ENCODE data around the gene CNPY2.
"Not testable (repeated sequence)": the region's sequence is repeated elsewhere in the genome, so short reads cannot be mapped to it uniquely, and the experiment has no call there.

The CNPY2 gene

DNA sequence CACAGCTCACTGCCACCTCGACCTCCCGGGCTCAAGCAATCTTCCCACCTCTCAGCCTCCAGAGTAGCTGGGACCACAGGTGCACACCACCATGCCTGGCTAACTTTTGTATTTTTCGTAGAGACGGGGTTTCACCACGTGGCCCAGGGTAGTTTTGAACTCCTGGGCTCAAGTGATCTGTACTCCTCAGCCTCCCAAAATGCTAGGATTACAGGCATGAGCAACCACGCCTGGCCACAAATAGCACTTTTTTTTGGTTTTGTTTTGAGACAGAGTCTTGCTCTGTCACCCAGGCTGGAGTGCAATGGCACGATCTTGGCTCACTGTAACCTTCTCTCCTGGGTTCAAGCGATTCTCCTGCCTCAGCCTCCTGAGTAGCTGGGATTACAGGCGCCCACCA, 31.5 kb upstream of the CNPY2 start:
- not testable (repeated sequence) for H3K4me1 ChIP-seq (ENCODE audit: control insufficient read depth, insufficient read depth, low read length); H3K27me3 ChIP-seq (ENCODE audit: control insufficient read depth, insufficient read depth, low read length, poor library complexity, severe bottlenecking); H3K27ac ChIP-seq (ENCODE audit: insufficient read depth, low read depth, low read length, poor library complexity, severe bottlenecking); H3K4me3 ChIP-seq (ENCODE audit: insufficient read depth, low read depth, low read length); H3K9me3 ChIP-seq (ENCODE audit: control insufficient read depth, low read length)
- H3K36me3 ChIP-seq (ENCODE audit: control insufficient read depth, insufficient read depth, low read length), result peaks cover 35% of the 10 kb centered on the region
- WGBS, 2 experiments, result 88 to 93% methylated on average over 8 to 9 of the region's 9 CpGs

GRCh38 chr12:56346675-56347074, 30.9 kb upstream of the CNPY2 start:
- Histone ChIP-seq H3K4me3 (ENCODE audit: insufficient read depth, low read depth, low read length) (no peak overlapping the region), H3K27ac (ENCODE audit: insufficient read depth, low read depth, low read length, poor library complexity, severe bottlenecking) (no peak overlapping the region), H3K27me3 (ENCODE audit: control insufficient read depth, insufficient read depth, low read length, poor library complexity, severe bottlenecking) (no peaks in the 10 kb centered on the region), H3K4me1 (ENCODE audit: control insufficient read depth, insufficient read depth, low read length) (no peaks in the 10 kb centered on the region), H3K9me3 (ENCODE audit: control insufficient read depth, low read length) (no peaks in the 10 kb centered on the region), H3K36me3 (ENCODE audit: control insufficient read depth, insufficient read depth, low read length) (peaks cover 35% of the 10 kb centered on the region)
- WGBS, 2 experiments, result 89 to 93% methylated on average over 7 of the region's 7 CpGs

- Histone ChIP-seq H3K36me3 (ENCODE audit: control insufficient read depth, insufficient read depth, low read length) (peaks cover 16% of the 10 kb centered on the region), H3K4me1 (ENCODE audit: control insufficient read depth, insufficient read depth, low read length) (peaks cover 10% of the 10 kb centered on the region)
- 95 to 99% methylated on average over 2 of the region's 2 CpGs for WGBS, 2 experiments
- H3K27ac ChIP-seq (ENCODE audit: insufficient read depth, low read depth, low read length, poor library complexity, severe bottlenecking); H3K27me3 ChIP-seq (ENCODE audit: control insufficient read depth, insufficient read depth, low read length, poor library complexity, severe bottlenecking); H3K9me3 ChIP-seq (ENCODE audit: control insufficient read depth, low read length); H3K4me3 ChIP-seq (ENCODE audit: insufficient read depth, low read depth, low read length): not testable (repeated sequence)
Observed at GRCh38 chr12:56342290-56342689, 26.5 kb upstream of the CNPY2 start.

GRCh38 chr12:56341616-56342015, 25.8 kb upstream of the CNPY2 start:
- WGBS, 2 experiments, result no CpG with 5 or more reads among the region's 1 CpG
- H3K27me3 ChIP-seq (ENCODE audit: control insufficient read depth, insufficient read depth, low read length, poor library complexity, severe bottlenecking), result no peaks in the 10 kb centered on the region

DNA sequence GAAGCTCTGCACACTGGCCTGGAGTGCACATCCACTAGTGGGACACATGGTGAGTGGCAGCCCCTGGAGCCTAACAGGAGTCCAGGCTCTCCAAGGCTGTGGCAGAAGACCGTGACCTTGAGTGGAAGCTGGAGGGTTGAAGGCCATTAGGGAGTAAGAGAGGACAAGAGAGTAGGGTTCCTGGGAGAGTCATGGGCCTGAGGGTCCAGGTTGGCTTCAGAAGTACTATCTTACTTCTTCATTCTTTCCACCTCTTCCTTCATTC, 23.3 kb upstream of the CNPY2 start:
- Histone ChIP-seq H3K4me3 (ENCODE audit: insufficient read depth, low read depth, low read length) (no peak overlapping the region), H3K27ac (ENCODE audit: insufficient read depth, low read depth, low read length, poor library complexity, severe bottlenecking) (no peak overlapping the region), H3K4me1 (ENCODE audit: control insufficient read depth, insufficient read depth, low read length) (peaks cover 10% of the 10 kb centered on the region), H3K9me3 (ENCODE audit: control insufficient read depth, low read length) (no peaks in the 10 kb centered on the region), H3K27me3 (ENCODE audit: control insufficient read depth, insufficient read depth, low read length, poor library complexity, severe bottlenecking) (no peaks in the 10 kb centered on the region), H3K36me3 (ENCODE audit: control insufficient read depth, insufficient read depth, low read length) (peaks cover 11% of the 10 kb centered on the region)
- WGBS, 2 experiments, result 100% methylated on average over 1 of the region's 1 CpG

More at GRCh38 chr12:56341616-56342015, 25.8 kb upstream of the CNPY2 start:
- no peak overlapping the region for H3K4me3 ChIP-seq (ENCODE audit: insufficient read depth, low read depth, low read length)
- no peaks in the 10 kb centered on the region for H3K9me3 ChIP-seq (ENCODE audit: control insufficient read depth, low read length)
- H3K36me3 ChIP-seq (ENCODE audit: control insufficient read depth, insufficient read depth, low read length), result peaks cover 14% of the 10 kb centered on the region
- no peak overlapping the region for H3K27ac ChIP-seq (ENCODE audit: insufficient read depth, low read depth, low read length, poor library complexity, severe bottlenecking)
- H3K4me1 ChIP-seq (ENCODE audit: control insufficient read depth, insufficient read depth, low read length), result peaks cover 10% of the 10 kb centered on the region

DNA sequence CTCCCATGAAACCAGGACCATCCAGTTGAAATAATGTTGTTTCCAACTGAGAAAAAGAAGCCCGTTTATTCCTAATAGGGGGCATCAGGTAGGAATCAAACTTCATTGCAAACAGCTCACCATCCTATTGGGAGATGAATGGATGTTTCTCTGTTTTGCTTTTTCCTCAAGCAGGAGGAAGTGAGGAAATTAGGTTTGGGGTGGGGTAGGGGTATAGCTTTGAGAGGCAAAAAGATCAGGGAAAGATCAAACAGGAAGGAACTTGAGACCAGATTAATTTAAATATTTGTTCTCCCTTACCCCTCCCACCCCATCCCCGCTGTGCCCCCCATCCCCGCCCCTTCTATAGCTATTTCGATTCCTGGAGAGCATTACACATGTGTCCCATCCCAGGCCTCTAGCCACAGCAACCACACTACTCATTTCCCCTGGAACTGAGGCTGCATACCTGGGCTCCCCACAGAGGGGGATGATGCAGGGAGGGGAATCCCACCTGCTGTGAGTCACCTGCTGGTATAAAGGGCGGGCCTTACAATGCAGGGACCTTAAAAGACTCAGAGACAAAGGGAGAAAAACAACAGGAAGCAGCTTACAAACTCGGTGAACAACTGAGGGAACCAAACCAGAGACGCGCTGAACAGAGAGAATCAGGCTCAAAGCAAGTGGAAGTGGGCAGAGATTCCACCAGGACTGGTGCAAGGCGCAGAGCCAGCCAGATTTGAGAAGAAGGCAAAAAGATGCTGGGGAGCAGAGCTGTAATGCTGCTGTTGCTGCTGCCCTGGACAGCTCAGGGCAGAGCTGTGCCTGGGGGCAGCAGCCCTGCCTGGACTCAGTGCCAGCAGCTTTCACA, 22.7 kb upstream of the CNPY2 start, which contains the start of gene IL23A:
Gene IL23A (plus strand): TSS at position 577 of the 850 bp plus-strand sequence. CDS start 161 bp downstream, at position 738.
- H3K27ac ChIP-seq (ENCODE audit: insufficient read depth, low read depth, low read length, poor library complexity, severe bottlenecking), result no peak within 1 kb of the TSS
- H3K4me3 ChIP-seq (ENCODE audit: insufficient read depth, low read depth, low read length), result no peak within 1 kb of the TSS
- H3K9me3 ChIP-seq (ENCODE audit: control insufficient read depth, low read length), result no peaks in the 10 kb centered on the region
- peaks cover 10% of the 10 kb centered on the region for H3K4me1 ChIP-seq (ENCODE audit: control insufficient read depth, insufficient read depth, low read length)
- H3K27me3 ChIP-seq (ENCODE audit: control insufficient read depth, insufficient read depth, low read length, poor library complexity, severe bottlenecking), result no peaks in the 10 kb centered on the region
- 29 to 31% methylated on average over 6 to 7 of the region's 9 CpGs for WGBS, 2 experiments
- H3K36me3 ChIP-seq (ENCODE audit: control insufficient read depth, insufficient read depth, low read length), result peaks cover 9% of the 10 kb centered on the region

GRCh38 chr12:56337753-56338251, 22.0 kb upstream of the CNPY2 start:
- WGBS, 2 experiments, result 87 to 90% methylated on average over 8 of the region's 8 CpGs
- no peak overlapping the region for H3K4me3 ChIP-seq (ENCODE audit: insufficient read depth, low read depth, low read length)
- peaks cover 2% of the 10 kb centered on the region for H3K36me3 ChIP-seq (ENCODE audit: control insufficient read depth, insufficient read depth, low read length)
- H3K9me3 ChIP-seq (ENCODE audit: control insufficient read depth, low read length), result no peaks in the 10 kb centered on the region
- no peak overlapping the region for H3K27ac ChIP-seq (ENCODE audit: insufficient read depth, low read depth, low read length, poor library complexity, severe bottlenecking)
- no peaks in the 10 kb centered on the region for H3K27me3 ChIP-seq (ENCODE audit: control insufficient read depth, insufficient read depth, low read length, poor library complexity, severe bottlenecking)
- peaks cover 13% of the 10 kb centered on the region for H3K4me1 ChIP-seq (ENCODE audit: control insufficient read depth, insufficient read depth, low read length)

- Histone ChIP-seq H3K27ac (ENCODE audit: insufficient read depth, low read depth, low read length, poor library complexity, severe bottlenecking) (no peak overlapping the region), H3K9me3 (ENCODE audit: control insufficient read depth, low read length) (no peaks in the 10 kb centered on the region), H3K27me3 (ENCODE audit: control insufficient read depth, insufficient read depth, low read length, poor library complexity, severe bottlenecking) (no peaks in the 10 kb centered on the region), H3K4me3 (ENCODE audit: insufficient read depth, low read depth, low read length) (no peak overlapping the region), H3K4me1 (ENCODE audit: control insufficient read depth, insufficient read depth, low read length) (peaks cover 18% of the 10 kb centered on the region), H3K36me3 (ENCODE audit: control insufficient read depth, insufficient read depth, low read length) (no peaks in the 10 kb centered on the region)
- WGBS, 2 experiments, result 91% methylated on average over 9 of the region's 9 CpGs
Observed at GRCh38 chr12:56336361-56337167, 20.8 kb upstream of the CNPY2 start.

DNA sequence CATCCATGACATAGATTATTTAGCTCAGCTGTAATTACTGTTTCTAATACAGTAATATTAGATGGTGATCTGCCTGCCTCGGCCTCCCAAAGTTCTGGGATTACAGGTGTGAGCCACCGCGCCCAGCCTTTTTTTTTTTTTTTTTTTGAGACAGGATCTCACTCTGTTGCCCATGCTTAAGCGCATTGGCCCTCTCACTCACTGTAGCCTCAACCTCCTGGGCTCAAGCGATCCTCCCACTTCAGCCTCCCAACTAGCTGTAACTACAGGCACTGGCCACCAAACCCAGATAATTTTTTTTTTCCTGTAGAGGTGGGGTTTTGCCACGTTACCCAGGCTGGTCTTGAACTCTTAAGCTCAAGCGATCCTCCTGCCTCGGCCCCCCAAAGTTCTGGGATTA, 19.7 kb upstream of the CNPY2 start:
- not testable (repeated sequence) for H3K27me3 ChIP-seq (ENCODE audit: control insufficient read depth, insufficient read depth, low read length, poor library complexity, severe bottlenecking); H3K27ac ChIP-seq (ENCODE audit: insufficient read depth, low read depth, low read length, poor library complexity, severe bottlenecking); H3K36me3 ChIP-seq (ENCODE audit: control insufficient read depth, insufficient read depth, low read length); H3K9me3 ChIP-seq (ENCODE audit: control insufficient read depth, low read length); H3K4me3 ChIP-seq (ENCODE audit: insufficient read depth, low read depth, low read length)
- peaks cover 18% of the 10 kb centered on the region for H3K4me1 ChIP-seq (ENCODE audit: control insufficient read depth, insufficient read depth, low read length)
- WGBS, 2 experiments, result 90 to 93% methylated on average over 8 of the region's 8 CpGs

DNA sequence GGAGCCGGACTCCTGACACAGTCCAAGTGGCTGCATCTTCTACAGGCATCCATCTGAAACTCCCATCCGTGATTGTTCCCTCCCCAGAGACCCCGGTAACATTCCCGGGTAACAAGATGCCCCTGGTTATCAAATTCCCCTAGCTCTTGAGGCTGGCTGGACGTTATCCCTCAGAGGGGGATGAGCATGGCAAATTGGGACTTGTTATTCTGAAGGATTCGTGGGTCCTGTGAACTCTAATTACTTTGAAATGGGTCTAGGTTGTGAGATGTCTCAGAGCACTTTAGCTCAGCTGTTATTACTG, 18.7 kb upstream of the CNPY2 start:
- Histone ChIP-seq H3K36me3 (ENCODE audit: control insufficient read depth, insufficient read depth, low read length) (no peaks in the 10 kb centered on the region), H3K27ac (ENCODE audit: insufficient read depth, low read depth, low read length, poor library complexity, severe bottlenecking) (no peak overlapping the region), H3K9me3 (ENCODE audit: control insufficient read depth, low read length) (no peaks in the 10 kb centered on the region), H3K27me3 (ENCODE audit: control insufficient read depth, insufficient read depth, low read length, poor library complexity, severe bottlenecking) (no peaks in the 10 kb centered on the region), H3K4me3 (ENCODE audit: insufficient read depth, low read depth, low read length) (peak overlapping the region; percentile 41), H3K4me1 (ENCODE audit: control insufficient read depth, insufficient read depth, low read length) (peaks cover 18% of the 10 kb centered on the region)
- WGBS, 2 experiments, result 18 to 19% methylated on average over 6 of the region's 6 CpGs
